ENCODE measurements around the gene DST. TPM values are rescaled to one million over a fixed set of nuclear protein-coding genes. Genes with fewer than 3 reads are reported as not detected.

DST gene
- total and polyA plus RNA-seq, 2 experiments from 2014 or later, result 103 to 369 TPM

- no peak overlapping the region for H3K27ac ChIP-seq
- H2AFZ ChIP-seq, result no peak overlapping the region
- no peaks in the 10 kb centered on the region for H3K27me3 ChIP-seq
- H3K4me2 ChIP-seq, result no peak overlapping the region
- H3K9me2 ChIP-seq (replicated peaks; ENCODE audit: insufficient read depth), result no peaks in the 10 kb centered on the region
- no peak overlapping the region for H3K4me3 ChIP-seq
- no peaks in the 10 kb centered on the region for H3K79me2 ChIP-seq
- H3K9me3 ChIP-seq (ENCODE audit: low read depth), result no peaks in the 10 kb centered on the region
- no peaks in the 10 kb centered on the region for H3K4me1 ChIP-seq (ENCODE audit: insufficient read depth)
- WGBS (ENCODE audit: low lambda C conversion rate, missing lambda C conversion rate), result 87% methylated on average over 2 of the region's 2 CpGs
- DNase-seq (ENCODE audit: low spot score), result no peak
- H3K36me3 ChIP-seq (replicated peaks; ENCODE audit: insufficient read depth, low read depth), result no peaks in the 10 kb centered on the region
- no peaks in the 10 kb centered on the region for H4K20me1 ChIP-seq (ENCODE audit: insufficient read depth, poor library complexity, severe bottlenecking)
- TF ChIP-seq EZH2phosphoT487 (IDR thresholded peaks at IDR 0.05; ENCODE audit: low read depth, severe bottlenecking, unreplicated experiment), result no peak
- no peak for TF ChIP-seq CTCF (IDR thresholded peaks at IDR 0.05; ENCODE audit: poor library complexity)
- TF ChIP-seq EZH2 (IDR thresholded peaks at IDR 0.05; ENCODE audit: borderline replicate concordance), result no peak
Observed at GRCh38 chr6:56434606-56435005, 208.1 kb downstream of the DST start.

- no peak for DNase-seq (ENCODE audit: low spot score)
- Histone ChIP-seq H3K9me2 (replicated peaks; ENCODE audit: insufficient read depth) (no peaks in the 10 kb centered on the region), H3K4me3 (no peak overlapping the region), H3K4me1 (ENCODE audit: insufficient read depth) (no peaks in the 10 kb centered on the region), H3K27ac (no peak overlapping the region), H3K36me3 (replicated peaks; ENCODE audit: insufficient read depth, low read depth) (no peaks in the 10 kb centered on the region), H2AFZ (no peak overlapping the region), H4K20me1 (ENCODE audit: insufficient read depth, poor library complexity, severe bottlenecking) (no peaks in the 10 kb centered on the region), H3K4me2 (no peak overlapping the region), H3K9me3 (ENCODE audit: low read depth) (no peaks in the 10 kb centered on the region), H3K27me3 (no peaks in the 10 kb centered on the region), H3K79me2 (no peaks in the 10 kb centered on the region)
- no peak for TF ChIP-seq EZH2 (IDR thresholded peaks at IDR 0.05; ENCODE audit: borderline replicate concordance)
- no peak for TF ChIP-seq EZH2phosphoT487 (IDR thresholded peaks at IDR 0.05; ENCODE audit: low read depth, severe bottlenecking, unreplicated experiment)
- no peak for TF ChIP-seq CTCF (IDR thresholded peaks at IDR 0.05; ENCODE audit: poor library complexity)
- WGBS (ENCODE audit: low lambda C conversion rate, missing lambda C conversion rate), result 97% methylated on average over 35 of the region's 36 CpGs
Observed at GRCh38 chr6:56433119-56433518, 209.6 kb downstream of the DST start.

- no peak overlapping the region for H3K4me2 ChIP-seq
- H2AFZ ChIP-seq, result no peak overlapping the region
- no peaks in the 10 kb centered on the region for H3K4me1 ChIP-seq (ENCODE audit: insufficient read depth)
- H4K20me1 ChIP-seq (ENCODE audit: insufficient read depth, poor library complexity, severe bottlenecking), result no peaks in the 10 kb centered on the region
- H3K79me2 ChIP-seq, result no peaks in the 10 kb centered on the region
- H3K27ac ChIP-seq, result no peak overlapping the region
- WGBS (ENCODE audit: low lambda C conversion rate, missing lambda C conversion rate), result 98% methylated on average over 24 of the region's 24 CpGs
- no peaks in the 10 kb centered on the region for H3K27me3 ChIP-seq
- no peak for TF ChIP-seq EZH2phosphoT487 (IDR thresholded peaks at IDR 0.05; ENCODE audit: low read depth, severe bottlenecking, unreplicated experiment)
- TF ChIP-seq EZH2 (IDR thresholded peaks at IDR 0.05; ENCODE audit: borderline replicate concordance), result no peak
- TF ChIP-seq CTCF (IDR thresholded peaks at IDR 0.05; ENCODE audit: poor library complexity), result no peak
- DNase-seq (ENCODE audit: low spot score), result no peak
- H3K9me2 ChIP-seq (replicated peaks; ENCODE audit: insufficient read depth), result no peaks in the 10 kb centered on the region
- H3K36me3 ChIP-seq (replicated peaks; ENCODE audit: insufficient read depth, low read depth), result no peaks in the 10 kb centered on the region
- no peaks in the 10 kb centered on the region for H3K9me3 ChIP-seq (ENCODE audit: low read depth)
- no peak overlapping the region for H3K4me3 ChIP-seq
Observed at GRCh38 chr6:56432194-56432593, 210.5 kb downstream of the DST start.

Data from hepatocyte (in vitro differentiated cells).